RWPE2 (cell line): Measurements from ENCODE around the gene KLF2.

Experiments used
- ATAC-seq: fragments of 200-7000 bp; cut with Tn5 transposase; 3 replicates; pipeline ENCODE4 v1.9.1; 2021; ENCODE audit warnings: low read depth
- DNase-seq: peaks from one replicate; pipeline ENCODE4 v3.0.0-alpha.2; 2020; ENCODE audit warnings: low spot score
- H3K27ac ChIP-seq: fragments of 450-650 bp; 2 replicates; pipeline ENCODE4 v1.5.1; 2017; ENCODE audit warnings: mild to moderate bottlenecking; ENCODE audit not compliant: poor library complexity, severe bottlenecking
- H3K27me3 ChIP-seq: fragments of 250-450 bp; sonication (Bioruptor Pico); 2 replicates; pipeline ENCODE4 v1.5.1; 2021; ENCODE audit warnings: mild to moderate bottlenecking, moderate library complexity; ENCODE audit not compliant: insufficient read depth, poor library complexity, severe bottlenecking
- H3K36me3 ChIP-seq: fragments of 250-450 bp; sonication (Bioruptor Pico); 2 replicates; pipeline ENCODE4 v1.5.1; 2020; ENCODE audit warnings: low read depth, mild to moderate bottlenecking, moderate library complexity
- H3K4me1 ChIP-seq: fragments of 250-450 bp; sonication (Bioruptor Pico); 2 replicates; pipeline ENCODE4 v1.5.1; 2021; ENCODE audit warnings: mild to moderate bottlenecking, moderate library complexity; ENCODE audit not compliant: insufficient read depth, poor library complexity, severe bottlenecking
- H3K4me3 ChIP-seq: fragments of 250-450 bp; sonication (Bioruptor Pico); 2 replicates; pipeline ENCODE4 v1.5.1; 2021; ENCODE audit warnings: mild to moderate bottlenecking, moderate library complexity; ENCODE audit not compliant: severe bottlenecking
- H3K9me3 ChIP-seq: fragments of 250-450 bp; sonication (Bioruptor Pico); 2 replicates; pipeline ENCODE4 v1.5.1; 2021; ENCODE audit warnings: mild to moderate bottlenecking, moderate library complexity; ENCODE audit not compliant: severe bottlenecking
- TF ChIP-seq, protein P1 (sequence below): fragments of 450-650 bp; IDR thresholded peaks from one replicate; pipeline ENCODE4 v1.5.1; 2017; ENCODE audit warnings: mild to moderate bottlenecking, moderate library complexity; ENCODE audit not compliant: poor library complexity, severe bottlenecking

The KLF2 gene

DNA sequence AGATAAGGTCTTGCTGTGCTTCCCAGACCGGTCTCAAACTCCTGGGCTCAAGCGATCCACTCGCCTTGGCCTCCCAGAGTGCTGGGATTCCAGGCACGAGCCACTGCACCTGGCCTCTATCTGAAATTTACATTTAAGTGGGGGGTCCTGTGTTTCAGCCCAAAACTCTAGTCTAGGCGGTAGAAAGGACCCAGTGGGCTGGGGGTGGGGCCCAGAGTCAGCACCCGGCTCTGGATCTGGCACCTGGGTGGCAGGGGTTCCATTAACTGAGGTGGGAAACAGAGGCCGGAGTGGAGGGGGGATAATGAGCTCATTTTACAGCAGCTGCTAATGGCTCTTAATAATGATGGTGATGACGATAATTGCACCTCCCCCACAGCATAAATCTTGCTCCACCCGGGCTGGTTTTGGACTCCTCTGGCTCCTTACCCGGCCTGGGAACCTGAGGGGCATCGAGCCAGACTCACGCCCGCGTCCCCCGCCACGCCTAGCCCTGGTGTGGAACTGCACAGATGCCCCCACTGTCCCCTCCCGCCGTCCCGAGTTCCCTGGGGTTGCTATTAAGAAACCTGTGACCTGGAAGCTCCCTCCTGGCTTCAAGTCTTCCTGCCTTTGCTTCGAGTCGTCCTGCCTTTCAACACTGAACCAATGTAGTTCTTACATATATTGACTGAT, 17.8 kb upstream of the KLF2 start:
- Histone ChIP-seq H3K27me3 (no peaks in the 10 kb centered on the region), H3K36me3 (no peaks in the 10 kb centered on the region), H3K4me3 (no peak overlapping the region), H3K4me1 (no peaks in the 10 kb centered on the region), H3K27ac (no peak overlapping the region), H3K9me3 (no peaks in the 10 kb centered on the region)
- TF ChIP-seq, protein P1, sequence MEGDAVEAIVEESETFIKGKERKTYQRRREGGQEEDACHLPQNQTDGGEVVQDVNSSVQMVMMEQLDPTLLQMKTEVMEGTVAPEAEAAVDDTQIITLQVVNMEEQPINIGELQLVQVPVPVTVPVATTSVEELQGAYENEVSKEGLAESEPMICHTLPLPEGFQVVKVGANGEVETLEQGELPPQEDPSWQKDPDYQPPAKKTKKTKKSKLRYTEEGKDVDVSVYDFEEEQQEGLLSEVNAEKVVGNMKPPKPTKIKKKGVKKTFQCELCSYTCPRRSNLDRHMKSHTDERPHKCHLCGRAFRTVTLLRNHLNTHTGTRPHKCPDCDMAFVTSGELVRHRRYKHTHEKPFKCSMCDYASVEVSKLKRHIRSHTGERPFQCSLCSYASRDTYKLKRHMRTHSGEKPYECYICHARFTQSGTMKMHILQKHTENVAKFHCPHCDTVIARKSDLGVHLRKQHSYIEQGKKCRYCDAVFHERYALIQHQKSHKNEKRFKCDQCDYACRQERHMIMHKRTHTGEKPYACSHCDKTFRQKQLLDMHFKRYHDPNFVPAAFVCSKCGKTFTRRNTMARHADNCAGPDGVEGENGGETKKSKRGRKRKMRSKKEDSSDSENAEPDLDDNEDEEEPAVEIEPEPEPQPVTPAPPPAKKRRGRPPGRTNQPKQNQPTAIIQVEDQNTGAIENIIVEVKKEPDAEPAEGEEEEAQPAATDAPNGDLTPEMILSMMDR: no peak
- DNase-seq (no peak), ATAC-seq (no peak)

DNA sequence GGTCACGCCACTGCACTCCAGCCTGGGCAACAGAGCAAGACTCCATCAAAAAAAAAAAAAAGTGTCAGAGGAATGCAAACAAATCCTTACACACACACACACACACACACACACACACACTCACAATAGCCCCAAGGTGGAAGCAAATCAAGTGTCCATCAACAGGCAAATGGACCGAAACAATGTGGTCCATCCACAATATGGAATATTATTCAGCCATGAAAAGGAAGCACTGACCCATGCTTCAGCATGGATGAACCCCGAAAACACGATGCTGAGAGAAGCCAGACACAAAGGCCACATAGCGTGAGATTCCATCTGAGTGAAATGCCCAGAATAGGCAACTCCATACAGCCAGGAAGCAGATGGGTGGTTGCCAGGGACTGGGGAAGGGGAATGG, 16.5 kb upstream of the KLF2 start:
- Histone ChIP-seq H3K27ac (no peak overlapping the region), H3K27me3 (no peaks in the 10 kb centered on the region)
- ATAC-seq: no peak

DNA sequence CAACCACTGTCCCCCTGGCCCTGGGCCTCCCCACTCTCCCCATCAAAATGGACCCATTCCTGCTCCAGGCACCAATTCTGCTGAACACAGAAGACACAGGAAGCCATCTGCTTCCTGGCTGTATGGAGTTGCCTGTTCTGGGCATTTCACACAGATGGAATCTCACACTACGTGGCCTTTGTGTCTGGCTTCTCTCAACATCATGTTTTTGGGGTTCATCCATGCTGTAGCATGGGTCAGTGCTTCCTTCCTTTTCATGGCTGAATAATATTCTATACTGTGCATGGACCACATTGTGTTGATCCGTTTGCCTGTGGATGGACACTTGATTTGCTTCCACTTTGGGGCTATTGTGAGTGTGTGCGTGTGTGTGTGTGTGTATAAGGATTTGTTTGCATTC, 15.0 kb upstream of the KLF2 start:
- no peaks in the 10 kb centered on the region for H3K27me3 ChIP-seq
- H3K9me3 ChIP-seq: no peaks in the 10 kb centered on the region
- H3K27ac ChIP-seq: no peak overlapping the region
- no peak for DNase-seq
- no peak for ATAC-seq
- TF ChIP-seq, protein P1: no peak
- no peaks in the 10 kb centered on the region for H3K36me3 ChIP-seq
- no peak overlapping the region for H3K4me3 ChIP-seq
- H3K4me1 ChIP-seq: no peaks in the 10 kb centered on the region

More for the DNA sequence above, 16.5 kb upstream of the KLF2 start:
- Histone ChIP-seq H3K36me3 (no peaks in the 10 kb centered on the region), H3K9me3 (no peaks in the 10 kb centered on the region), H3K4me3 (no peak overlapping the region), H3K4me1 (no peaks in the 10 kb centered on the region)
- TF ChIP-seq, protein P1: no peak
- no peak for DNase-seq

DNA sequence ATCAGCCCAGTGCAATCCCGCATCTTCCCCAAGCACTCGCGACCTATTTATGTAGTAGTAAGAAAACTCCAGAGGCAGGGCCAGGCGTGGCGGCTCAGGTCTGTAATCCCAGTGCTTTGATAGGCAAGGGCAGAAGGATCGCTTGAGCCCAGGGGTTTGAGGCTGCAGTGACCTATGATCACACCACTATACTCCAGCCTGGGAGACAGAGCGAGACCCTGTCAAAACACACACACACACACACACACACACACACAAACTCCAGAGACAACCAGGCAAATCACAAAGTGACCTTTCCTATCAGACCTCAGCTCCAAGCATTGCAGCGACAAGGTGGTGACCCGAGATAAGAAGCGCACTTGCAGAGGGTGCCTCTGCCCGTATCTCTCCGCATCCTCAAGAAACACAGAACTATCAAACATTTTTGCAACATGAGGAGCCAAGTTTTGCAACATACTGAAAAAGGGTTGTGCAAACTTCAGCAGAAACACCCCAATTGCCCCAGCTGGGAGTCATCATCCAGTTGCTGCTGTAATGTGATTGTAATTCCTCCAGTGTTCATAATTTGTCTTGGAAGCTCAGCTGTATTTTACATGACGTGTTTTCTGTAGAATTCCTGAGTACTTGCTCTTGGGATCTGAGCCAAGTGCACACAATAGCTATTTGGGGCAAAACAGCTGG, 8.7 kb upstream of the KLF2 start:
- Histone ChIP-seq H3K9me3 (no peaks in the 10 kb centered on the region), H3K27me3 (no peaks in the 10 kb centered on the region), H3K27ac (no peak overlapping the region), H3K4me1 (peaks cover 4% of the 10 kb centered on the region), H3K36me3 (no peaks in the 10 kb centered on the region), H3K4me3 (no peak overlapping the region)
- DNase-seq (no peak), ATAC-seq (peak; percentile 76)
- TF ChIP-seq, protein P1: no peak

DNA sequence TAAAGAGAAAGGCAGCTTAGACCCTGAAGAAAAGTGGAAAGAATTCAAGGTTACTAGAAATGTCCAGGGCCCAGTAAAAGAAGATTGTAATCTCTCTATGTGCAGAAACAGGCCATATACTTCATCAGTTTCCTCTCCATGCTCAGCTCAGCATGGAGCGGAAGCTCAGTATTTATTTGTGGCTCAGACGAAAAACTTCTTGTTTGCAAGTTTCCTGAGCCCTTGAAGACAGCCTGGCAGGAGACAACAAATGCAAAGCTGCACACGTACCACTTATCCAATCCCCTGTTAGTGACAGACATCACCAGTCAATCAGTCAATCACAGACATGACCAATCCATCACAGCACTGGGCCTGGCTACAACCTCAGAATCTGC, 8.1 kb upstream of the KLF2 start:
- H3K27ac ChIP-seq: no peak overlapping the region

More for the DNA sequence above, 8.1 kb upstream of the KLF2 start:
- Histone ChIP-seq H3K9me3 (no peaks in the 10 kb centered on the region), H3K27me3 (no peaks in the 10 kb centered on the region), H3K4me1 (peaks cover 4% of the 10 kb centered on the region), H3K4me3 (no peak overlapping the region), H3K36me3 (no peaks in the 10 kb centered on the region)
- DNase-seq (no peak), ATAC-seq (no peak)
- TF ChIP-seq, protein P1: no peak
